Measurements from ENCODE around the gene NOX4.
"Not testable (repeated sequence)": the region's sequence is repeated elsewhere in the genome, so short reads cannot be mapped to it uniquely, and the experiment has no call there.

Gene NOX4

DNA sequence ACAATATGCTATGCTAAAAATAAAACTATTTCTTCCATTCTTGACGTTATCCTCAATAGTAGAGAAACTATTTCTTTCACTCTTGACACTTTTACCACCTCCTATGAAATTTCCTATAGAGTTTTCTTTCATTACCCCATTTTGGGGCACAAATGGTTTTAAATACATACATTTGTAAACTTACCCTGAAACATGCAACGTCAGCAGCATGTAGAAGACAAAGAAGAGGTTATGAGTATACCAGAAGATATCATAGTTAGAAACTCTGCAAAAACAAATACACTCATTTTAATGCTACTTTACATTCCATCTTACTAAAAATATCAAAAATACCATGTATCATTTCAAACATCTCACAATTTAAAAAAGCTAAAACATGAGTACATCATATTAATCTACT, 69.5 kb downstream of the NOX4 start:
- DNase-seq (ENCODE audit: low spot score) = no peak
- H3K27ac ChIP-seq = no peak overlapping the region
- no peak overlapping the region for H3K4me3 ChIP-seq
- TF ChIP-seq, protein P1, sequence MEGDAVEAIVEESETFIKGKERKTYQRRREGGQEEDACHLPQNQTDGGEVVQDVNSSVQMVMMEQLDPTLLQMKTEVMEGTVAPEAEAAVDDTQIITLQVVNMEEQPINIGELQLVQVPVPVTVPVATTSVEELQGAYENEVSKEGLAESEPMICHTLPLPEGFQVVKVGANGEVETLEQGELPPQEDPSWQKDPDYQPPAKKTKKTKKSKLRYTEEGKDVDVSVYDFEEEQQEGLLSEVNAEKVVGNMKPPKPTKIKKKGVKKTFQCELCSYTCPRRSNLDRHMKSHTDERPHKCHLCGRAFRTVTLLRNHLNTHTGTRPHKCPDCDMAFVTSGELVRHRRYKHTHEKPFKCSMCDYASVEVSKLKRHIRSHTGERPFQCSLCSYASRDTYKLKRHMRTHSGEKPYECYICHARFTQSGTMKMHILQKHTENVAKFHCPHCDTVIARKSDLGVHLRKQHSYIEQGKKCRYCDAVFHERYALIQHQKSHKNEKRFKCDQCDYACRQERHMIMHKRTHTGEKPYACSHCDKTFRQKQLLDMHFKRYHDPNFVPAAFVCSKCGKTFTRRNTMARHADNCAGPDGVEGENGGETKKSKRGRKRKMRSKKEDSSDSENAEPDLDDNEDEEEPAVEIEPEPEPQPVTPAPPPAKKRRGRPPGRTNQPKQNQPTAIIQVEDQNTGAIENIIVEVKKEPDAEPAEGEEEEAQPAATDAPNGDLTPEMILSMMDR (IDR thresholded peaks at IDR 0.05) = no peak

- H3K4me3 ChIP-seq = no peak overlapping the region
- TF ChIP-seq, protein P1 (IDR thresholded peaks at IDR 0.05) = no peak
- no peak for DNase-seq (ENCODE audit: low spot score)
- no peak overlapping the region for H3K27ac ChIP-seq
These were observed 70.2 kb downstream of the NOX4 start for GRCh38 chr11:89420981-89421380.

GRCh38 chr11:89416961-89417360, 74.2 kb downstream of the NOX4 start:
- H3K4me3 ChIP-seq = no peak overlapping the region
- TF ChIP-seq, protein P1 (IDR thresholded peaks at IDR 0.05) = no peak
- no peak for DNase-seq (ENCODE audit: low spot score)
- H3K27ac ChIP-seq = no peak overlapping the region

GRCh38 chr11:89411112-89411511, 80.1 kb downstream of the NOX4 start:
- not testable (repeated sequence) for H3K4me3 ChIP-seq; H3K27ac ChIP-seq; DNase-seq (ENCODE audit: low spot score)

DNA sequence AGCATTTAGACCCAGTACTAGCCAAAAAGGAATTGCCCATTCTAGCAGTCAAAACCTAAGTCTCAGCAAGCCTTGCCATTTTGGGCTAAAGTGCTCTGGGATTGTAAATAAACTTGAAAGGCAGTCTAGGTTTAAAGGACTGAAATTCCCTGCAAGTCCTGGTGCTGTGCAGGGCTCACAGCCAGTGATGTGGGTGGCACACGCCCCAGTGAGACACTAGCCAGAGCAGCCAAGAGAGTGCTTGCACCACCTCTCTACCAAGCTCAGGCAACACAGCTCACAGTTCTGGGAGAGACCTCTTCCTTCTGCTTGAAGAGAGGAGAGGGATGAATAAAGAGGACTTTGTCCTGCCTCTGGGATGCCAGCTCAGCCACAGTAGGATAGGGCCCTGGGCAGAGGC, 80.5 kb downstream of the NOX4 start:
- not testable (repeated sequence) for H3K27ac ChIP-seq; H3K4me3 ChIP-seq; DNase-seq (ENCODE audit: low spot score)

GRCh38 chr11:89408441-89408840, 82.7 kb downstream of the NOX4 start:
- H3K4me3 ChIP-seq; DNase-seq (ENCODE audit: low spot score); H3K27ac ChIP-seq: not testable (repeated sequence)

DNA sequence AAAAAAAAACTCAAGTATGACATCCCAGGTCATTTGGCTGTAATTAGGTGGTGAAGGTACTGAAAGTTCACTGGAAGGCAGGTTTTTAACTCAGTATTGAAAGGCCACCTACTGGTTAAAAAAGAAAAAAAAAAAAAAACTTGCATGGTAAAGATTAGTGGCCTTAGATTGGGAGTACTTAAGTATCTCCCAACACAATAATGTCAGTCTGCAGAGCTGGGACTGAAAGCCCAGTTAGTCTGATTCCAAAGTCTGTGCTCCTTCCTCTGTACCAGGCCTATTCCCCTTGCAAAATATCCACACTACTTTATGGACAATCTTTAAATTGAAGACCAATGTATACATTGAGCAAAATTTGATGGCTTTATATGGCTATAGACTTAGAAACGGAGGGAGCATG, 85.5 kb downstream of the NOX4 start:
- TF ChIP-seq, protein P1 (IDR thresholded peaks at IDR 0.05) = no peak
- H3K4me3 ChIP-seq = no peak overlapping the region
- no peak for DNase-seq (ENCODE audit: low spot score)
- no peak overlapping the region for H3K27ac ChIP-seq

DNA sequence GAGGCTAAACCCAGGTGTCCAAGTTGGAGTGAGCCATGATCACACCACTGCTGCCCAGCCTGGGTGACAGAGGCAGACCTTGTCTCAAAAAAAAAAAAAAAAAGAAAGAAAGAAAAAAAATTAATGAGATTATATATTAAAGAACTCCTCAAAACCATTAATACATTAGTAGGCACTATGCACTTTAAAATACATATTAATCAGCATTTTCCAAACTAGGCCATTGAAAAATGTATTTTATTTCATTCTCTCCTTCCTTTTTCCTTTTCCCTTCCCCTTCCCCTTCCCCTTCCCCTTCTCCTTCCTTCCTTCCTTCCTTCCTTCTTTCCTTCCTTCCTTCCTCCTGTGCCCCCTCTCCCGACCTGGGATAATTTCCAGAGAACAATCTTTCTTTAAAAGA, 99.5 kb downstream of the NOX4 start:
- DNase-seq (ENCODE audit: low spot score); H3K4me3 ChIP-seq: not testable (repeated sequence)

DNA sequence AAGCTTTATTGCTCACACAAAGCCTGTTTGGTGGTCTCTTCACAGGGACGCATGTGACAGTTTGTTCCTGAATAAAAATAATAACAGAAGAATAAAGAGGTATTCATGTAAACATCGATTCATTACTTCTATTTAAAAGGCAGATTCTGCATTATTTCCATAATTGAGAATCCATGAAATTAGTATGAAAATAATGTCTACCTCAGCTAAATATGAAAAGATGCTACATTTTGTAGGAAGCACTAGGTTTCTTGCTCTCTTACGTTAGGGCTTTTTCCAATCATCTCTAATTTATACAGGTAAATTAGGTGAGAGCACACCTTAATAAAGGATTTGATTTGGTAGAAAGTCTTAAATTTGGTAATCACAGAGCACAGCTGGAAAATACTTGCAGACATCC, 103.7 kb downstream of the NOX4 start:
- DNase-seq (ENCODE audit: low spot score); H3K27ac ChIP-seq; H3K4me3 ChIP-seq: not testable (repeated sequence)

More for the DNA sequence above, 99.5 kb downstream of the NOX4 start:
- not testable (repeated sequence) for H3K27ac ChIP-seq

- not testable (repeated sequence) for DNase-seq (ENCODE audit: low spot score); H3K4me3 ChIP-seq
- H3K27ac ChIP-seq = peak overlapping the region in 1 of 2 donors; percentile 24
These were observed 108.2 kb downstream of the NOX4 start for GRCh38 chr11:89382986-89383385.

DNA sequence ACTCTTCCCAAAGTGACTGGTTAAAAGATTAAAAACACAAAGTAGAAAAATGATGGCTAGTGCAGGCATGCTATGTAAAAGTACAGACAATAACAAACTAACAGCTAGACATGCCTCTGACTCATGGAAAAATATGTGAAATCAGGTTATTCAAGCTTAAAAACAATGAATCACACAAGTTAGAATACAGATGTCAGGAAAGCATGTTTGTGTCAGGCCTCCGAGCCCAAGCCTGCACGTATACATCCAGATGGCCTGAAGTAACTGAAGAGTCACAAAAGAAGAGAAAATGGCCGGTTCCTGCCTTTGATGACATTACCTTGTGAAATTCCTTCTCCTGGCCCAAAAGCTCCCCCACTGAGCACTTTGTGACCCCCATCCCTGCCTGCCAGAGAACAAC, 110.1 kb downstream of the NOX4 start:
- TF ChIP-seq, protein P1 (IDR thresholded peaks at IDR 0.05) = no peak
- peak overlapping the region; percentile 50 to 85 for H3K27ac ChIP-seq
- peak; percentile 74 for DNase-seq (ENCODE audit: low spot score)
- no peak overlapping the region for H3K4me3 ChIP-seq

DNA sequence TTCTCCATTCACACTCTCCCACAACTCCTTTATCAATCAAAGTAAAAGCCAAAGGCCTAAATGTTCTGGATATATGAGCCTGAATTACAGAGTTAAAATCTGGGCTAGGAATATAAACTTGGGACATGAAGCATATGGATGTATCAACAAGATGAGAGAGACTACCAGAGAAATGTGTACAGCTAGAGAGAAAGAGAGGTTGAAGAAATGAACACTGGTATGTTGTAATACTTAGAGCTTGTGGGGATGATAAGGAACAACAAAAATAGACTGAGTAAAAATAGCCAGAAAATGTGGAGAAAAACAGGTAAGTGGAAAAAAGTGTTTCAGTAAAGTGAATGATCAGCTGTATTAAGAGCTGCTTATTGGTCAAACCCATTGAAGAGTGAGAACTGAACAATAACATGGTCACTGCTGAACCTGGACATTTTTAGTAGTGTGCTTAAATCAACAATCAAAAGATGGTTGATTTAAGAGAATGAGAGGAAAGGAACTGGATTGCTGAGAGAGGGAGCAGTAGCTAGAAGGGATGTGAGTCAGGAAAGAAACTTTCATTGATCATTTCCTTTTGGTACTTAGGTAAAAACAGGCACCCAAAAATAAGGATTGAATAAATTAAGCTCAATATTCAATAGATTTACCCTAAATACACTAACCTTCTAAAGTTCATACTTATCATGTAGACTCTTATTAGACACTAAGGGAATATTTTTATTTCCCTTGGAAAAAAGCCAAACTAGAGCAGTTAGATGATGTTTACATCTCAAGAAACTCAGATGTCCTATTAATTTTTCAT, 111.0 kb downstream of the NOX4 start:
- not testable (repeated sequence) for DNase-seq (ENCODE audit: low spot score); H3K4me3 ChIP-seq
- peak overlapping the region; percentile 50 to 85 for H3K27ac ChIP-seq

DNA sequence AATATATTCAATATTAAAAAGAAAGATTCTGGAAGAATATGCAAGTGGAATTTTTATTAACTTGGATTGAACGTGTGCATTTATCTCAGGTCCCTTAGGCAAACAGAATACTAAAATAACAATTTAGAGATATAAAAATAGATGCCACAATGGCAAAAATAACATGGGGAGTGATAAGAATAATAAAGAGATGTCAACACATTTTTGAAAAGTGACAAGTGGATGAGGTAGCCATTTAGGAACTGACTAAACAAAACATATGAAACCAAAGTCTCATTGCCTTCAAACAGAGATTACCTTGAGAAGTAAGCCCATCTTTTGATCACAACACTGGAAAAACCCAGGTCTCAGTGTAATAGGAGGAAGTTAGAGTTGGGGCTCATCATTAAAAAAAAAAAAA, 112.2 kb downstream of the NOX4 start:
- H3K27ac ChIP-seq = peak overlapping the region in 1 of 2 donors; percentile 37
- DNase-seq (ENCODE audit: low spot score) = not testable (repeated sequence)

More for the DNA sequence above, 112.2 kb downstream of the NOX4 start:
- H3K4me3 ChIP-seq = not testable (repeated sequence)
